NCI-H460 (cell line): Measurements from ENCODE around the gene CNOT3. TPM values are rescaled to one million over a fixed set of nuclear protein-coding genes. Genes with fewer than 3 reads are reported as not detected.
"Not testable (repeated sequence)": the region's sequence is repeated elsewhere in the genome, so short reads cannot be mapped to it uniquely, and the experiment has no call there.

Experiments used
- DNase-seq: peaks from one replicate; pipeline ENCODE4 v3.0.0-alpha.2; 2016; ENCODE audit warnings: low read depth; ENCODE audit errors: extremely low read depth
- total RNA-seq: library from RNA; depleted of rRNA; stranded (reverse); fragments of >200 nt; shearing (Covaris generic); gene quantifications from 2 replicates; pipeline ENCODE4 v1.2.3, GENCODE V29; 2014; rRNA removed

Gene CNOT3
- total RNA-seq, 1 experiment from 2014 or later: 12.3 TPM

- peak; percentile 99 for DNase-seq
Measured at GRCh38 chr19:54189735-54190502, 52.4 kb downstream of the CNOT3 start.

- peak; percentile 98 for DNase-seq
Measured at GRCh38 chr19:54190503-54191010, 53.0 kb downstream of the CNOT3 start.

- peak; percentile 60 for DNase-seq
Measured at GRCh38 chr19:54191011-54191810, 53.6 kb downstream of the CNOT3 start, which contains the start of gene TSEN34. TSEN34 (plus strand) TSS chr19:54191308; CDS start chr19:54191365, 57 bp downstream.

- DNase-seq: no peak
Measured at GRCh38 chr19:54191811-54192453, 54.4 kb downstream of the CNOT3 start.

DNA sequence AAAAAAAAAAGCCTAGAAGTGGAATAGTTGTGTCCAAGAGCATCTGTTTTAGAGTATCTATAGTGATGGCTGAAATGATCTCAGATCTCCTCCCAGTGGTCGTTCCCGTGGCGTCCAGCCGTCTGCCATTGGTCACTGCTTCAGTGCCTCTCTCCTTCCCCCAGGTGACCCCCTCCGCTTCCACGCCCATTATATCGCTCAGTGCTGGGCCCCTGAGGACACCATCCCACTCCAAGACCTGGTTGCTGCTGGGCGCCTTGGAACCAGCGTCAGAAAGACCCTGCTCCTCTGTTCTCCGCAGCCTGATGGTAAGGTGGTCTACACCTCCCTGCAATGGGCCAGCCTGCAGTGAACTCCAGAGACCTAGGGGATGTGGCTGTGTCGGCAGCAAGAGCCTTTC lies 55.4 kb downstream of the CNOT3 start:
- DNase-seq: no peak

DNA sequence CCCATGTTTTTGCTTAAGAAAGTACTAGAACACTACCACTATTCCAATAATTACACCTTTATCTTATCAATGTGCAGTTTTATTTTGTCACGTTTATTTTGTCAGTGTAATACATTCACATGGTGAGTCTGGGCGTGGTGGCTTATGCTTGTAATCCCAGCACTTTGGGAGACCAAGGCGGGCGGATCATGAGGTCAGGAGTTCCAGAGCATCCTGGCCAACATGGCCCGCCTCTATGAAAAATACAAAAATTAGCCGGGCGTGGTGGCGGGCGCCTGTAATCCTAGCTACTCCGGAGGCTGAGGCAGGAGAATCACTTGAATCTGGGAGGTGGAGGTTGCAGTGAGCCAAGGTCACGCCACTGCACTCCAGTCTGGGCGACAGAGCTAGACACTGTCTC lies 56.9 kb downstream of the CNOT3 start:
- not testable (repeated sequence) for DNase-seq

DNA sequence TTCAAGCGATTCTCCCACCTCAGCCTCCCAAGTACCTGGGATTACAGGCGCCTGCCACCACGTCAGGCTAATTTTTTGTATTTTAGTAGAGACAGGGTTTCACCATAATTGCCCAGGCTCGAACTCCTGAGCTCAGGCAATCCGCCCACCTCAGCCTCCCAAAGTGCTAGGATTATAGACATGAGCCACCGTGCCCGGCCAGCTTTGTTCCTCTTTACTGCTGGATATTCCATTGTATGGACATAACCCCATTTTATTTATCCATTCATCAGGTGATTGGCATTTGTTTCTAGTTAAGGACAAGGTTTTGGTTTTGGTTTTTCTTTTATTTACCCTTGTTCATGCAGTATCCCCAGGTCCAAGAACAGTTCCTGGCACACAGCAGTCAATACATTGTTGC lies 59.0 kb downstream of the CNOT3 start:
- no peak for DNase-seq

DNA sequence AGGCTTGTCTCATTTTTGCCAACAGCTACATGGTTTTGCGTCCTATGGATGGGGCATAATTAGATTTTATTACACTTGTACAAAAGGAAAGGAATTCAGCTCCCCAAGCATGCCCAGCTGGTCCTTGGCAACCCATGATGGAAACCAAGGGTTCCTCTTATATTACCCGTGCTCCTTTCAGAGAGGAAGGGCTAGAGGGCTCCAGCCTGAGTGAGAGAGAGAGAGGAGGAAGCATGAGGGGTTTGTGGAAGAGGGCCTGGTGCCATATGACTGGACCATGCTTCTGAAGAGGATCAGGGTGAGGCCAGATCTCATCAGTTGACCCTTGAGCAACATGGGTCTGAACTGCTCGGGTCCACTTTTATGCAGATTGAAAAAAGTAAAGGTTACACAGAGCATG lies 59.6 kb downstream of the CNOT3 start:
- no peak for DNase-seq

- no peak for DNase-seq
Measured at GRCh38 chr19:54199401-54199800, 61.8 kb downstream of the CNOT3 start.

DNA sequence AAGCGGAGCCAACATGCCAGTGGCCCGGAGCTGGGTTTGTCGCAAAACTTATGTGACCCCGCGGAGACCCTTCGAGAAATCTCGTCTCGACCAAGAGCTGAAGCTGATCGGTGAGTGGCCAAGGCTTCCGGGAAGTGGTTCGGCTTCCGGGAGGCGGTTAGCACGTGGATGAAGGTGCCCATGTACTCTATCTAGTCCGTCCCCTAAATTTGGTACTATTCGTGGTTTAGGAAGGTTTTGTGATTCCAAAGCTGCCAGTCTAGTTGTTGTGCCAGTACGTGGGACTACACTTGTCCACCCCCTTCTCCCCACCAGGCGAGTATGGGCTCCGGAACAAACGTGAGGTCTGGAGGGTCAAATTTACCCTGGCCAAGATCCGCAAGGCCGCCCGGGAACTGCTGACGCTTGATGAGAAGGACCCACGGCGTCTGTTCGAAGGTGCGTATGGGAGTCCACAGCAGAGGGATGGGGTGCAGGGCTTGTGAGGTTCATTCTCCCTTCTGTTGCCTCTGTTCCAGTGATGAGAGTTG lies 63.7 kb downstream of the CNOT3 start:
- no peak for DNase-seq

DNA sequence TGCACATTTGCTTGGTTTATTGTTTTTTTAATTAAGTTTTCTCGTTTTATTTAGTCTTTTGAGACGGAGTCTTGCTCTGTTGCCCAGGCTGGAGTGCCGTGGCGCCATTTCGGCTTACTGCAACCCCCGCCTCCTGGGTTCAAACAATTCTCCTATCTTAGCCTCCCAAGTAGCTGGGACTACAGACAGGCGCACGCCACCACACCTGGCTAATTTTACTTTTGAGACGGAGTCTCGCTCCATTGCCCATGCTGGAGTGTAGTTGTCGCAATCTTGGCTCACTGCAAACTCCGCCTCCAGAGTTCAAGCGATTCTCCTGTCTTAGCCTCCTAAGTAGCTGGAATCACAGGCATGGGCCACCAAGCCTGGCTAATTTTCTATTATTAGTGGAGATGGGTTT lies 64.4 kb downstream of the CNOT3 start:
- no peak for DNase-seq

DNA sequence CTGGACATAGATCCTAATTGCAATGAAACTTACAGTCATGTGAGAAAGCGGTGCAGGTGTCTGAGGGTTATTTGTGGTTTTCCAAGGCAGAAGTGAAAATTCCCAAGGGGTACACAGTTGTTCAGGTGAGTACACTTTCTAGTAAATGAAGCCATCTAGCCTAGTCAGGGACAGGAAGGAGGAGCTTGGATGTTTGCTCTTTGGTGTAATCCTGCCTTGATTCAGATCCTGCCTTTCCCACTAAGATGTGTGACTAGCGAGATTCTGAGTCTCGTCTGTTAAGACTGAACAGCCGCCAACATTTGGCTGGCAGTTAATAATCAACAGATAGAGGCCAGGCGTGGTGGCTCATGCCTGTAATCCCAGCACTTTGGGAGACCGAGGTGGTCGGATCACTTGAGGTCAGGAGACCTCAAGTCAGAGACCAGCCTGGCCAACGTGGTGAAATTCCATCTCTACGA lies 65.6 kb downstream of the CNOT3 start:
- DNase-seq: no peak

GRCh38 chr19:54204767-54205468 lies 67.4 kb downstream of the CNOT3 start:
- no peak for DNase-seq

Other genes starting within 250 kb of the CNOT3 start
- gene CACNG7, start 228.5 kb upstream of the CNOT3 start, total RNA-seq: not detected in 2 replicates
- 0.58 and 0.84 TPM in 2 replicates for gene CACNG8, start 174.8 kb upstream of the CNOT3 start, total RNA-seq
- gene CACNG6, start 146.1 kb upstream of the CNOT3 start, total RNA-seq: 4.6 and 4.9 TPM in 2 replicates
- gene VSTM1, start 73.9 kb upstream of the CNOT3 start, total RNA-seq: not detected in 2 replicates
- gene TARM1, start 56.4 kb upstream of the CNOT3 start, total RNA-seq: not detected in 2 replicates
- gene OSCAR, start 37.0 kb upstream of the CNOT3 start, total RNA-seq: 0.22 and 0.32 TPM in 2 replicates
- gene NDUFA3, start 34.9 kb upstream of the CNOT3 start, total RNA-seq: 31.8 and 38.6 TPM in 2 replicates
- gene TFPT, start 22.1 kb upstream of the CNOT3 start, total RNA-seq: 8.3 and 10.2 TPM in 2 replicates
- 28.5 and 34.1 TPM in 2 replicates for gene PRPF31, start 22.0 kb upstream of the CNOT3 start, total RNA-seq
- gene LENG1, start 22.0 kb downstream of the CNOT3 start, total RNA-seq: 7.7 and 8.2 TPM in 2 replicates
- 0.30 and 0.63 TPM in 2 replicates for gene TMC4, start 35.4 kb downstream of the CNOT3 start, total RNA-seq
- 27.5 and 28.9 TPM in 2 replicates for gene MBOAT7, start 51.8 kb downstream of the CNOT3 start, total RNA-seq
- 27.3 and 38.4 TPM in 2 replicates for gene TSEN34, start 53.5 kb downstream of the CNOT3 start, total RNA-seq
- gene RPS9, start 63.1 kb downstream of the CNOT3 start, total RNA-seq: 2,109 and 2,437 TPM in 2 replicates
- gene LILRB3, start 85.2 kb downstream of the CNOT3 start, total RNA-seq: not detected in 2 replicates
- not detected in 2 replicates for gene LILRA6, start 105.0 kb downstream of the CNOT3 start, total RNA-seq
- gene LILRB5, start 119.5 kb downstream of the CNOT3 start, total RNA-seq: not detected in 2 replicates
- gene LILRB2, start 143.3 kb downstream of the CNOT3 start, total RNA-seq: not detected in 2 replicates
- gene LILRA5, start 175.4 kb downstream of the CNOT3 start, total RNA-seq: not detected in 2 replicates
- gene LILRA4, start 201.4 kb downstream of the CNOT3 start, total RNA-seq: not detected in 2 replicates
- not detected in 2 replicates for gene LAIR1, start 227.2 kb downstream of the CNOT3 start, total RNA-seq